Neuronal stem cell (in vitro differentiated cells): ENCODE measurements around the gene SLC7A14.

Experiments used
- DNase-seq: peaks from one replicate; pipeline ENCODE4 v3.0.0-alpha.2; 2013; ENCODE audit warnings: low spot score
- H2AFZ ChIP-seq: one replicate; pipeline ENCODE4 v1.6.1; 2013; ENCODE audit warnings: mild to moderate bottlenecking, low read length, inconsistent platforms
- H2AK5ac ChIP-seq: 2 replicates; pipeline ENCODE4 v1.6.1; 2013; ENCODE audit warnings: low read depth, mild to moderate bottlenecking, inconsistent platforms, low read length, moderate library complexity, mixed read lengths
- H2BK120ac ChIP-seq: 2 replicates; pipeline ENCODE4 v1.6.1; 2013; ENCODE audit warnings: low read depth, mild to moderate bottlenecking, inconsistent platforms, low read length, moderate library complexity, mixed read lengths
- H2BK12ac ChIP-seq: one replicate; pipeline ENCODE4 v1.6.1; 2013; ENCODE audit warnings: low read length, inconsistent platforms
- H2BK15ac ChIP-seq: 2 replicates; pipeline ENCODE4 v1.6.1; 2013; ENCODE audit warnings: mild to moderate bottlenecking, low read length, inconsistent platforms, mixed read lengths
- H2BK5ac ChIP-seq: one replicate; pipeline ENCODE4 v1.6.1; 2013; ENCODE audit warnings: inconsistent platforms, mild to moderate bottlenecking, low read length, moderate library complexity
- H3K14ac ChIP-seq: one replicate; pipeline ENCODE4 v1.6.1; 2013; ENCODE audit warnings: low read length, inconsistent platforms
- H3K18ac ChIP-seq: 2 replicates; pipeline ENCODE4 v1.6.1; 2013; ENCODE audit warnings: low read length, inconsistent platforms
- H3K23ac ChIP-seq: 2 replicates; pipeline ENCODE4 v1.6.1; 2013; ENCODE audit warnings: low read depth, mild to moderate bottlenecking, mixed read lengths, low read length, inconsistent platforms; ENCODE audit not compliant: poor library complexity
- H3K27ac ChIP-seq: replicated peaks from 3 replicates; pipeline ENCODE4 v1.5.1; 2013; ENCODE audit warnings: low read length, inconsistent platforms
- H3K27me3 ChIP-seq, 3 experiments: 2 replicates each; pipeline ENCODE4 v1.6.1; 2013; ENCODE audit warnings: low read length in 3 of 3, mild to moderate bottlenecking in 2 of 3, inconsistent platforms in 1 of 3, low read depth in 1 of 3, mixed read lengths in 1 of 3, moderate library complexity in 1 of 3; ENCODE audit not compliant: control insufficient read depth in 3 of 3, insufficient read depth in 3 of 3
- H3K36me3 ChIP-seq, 2 donors: replicated peaks in 1 of 2; 2 replicates each; pipeline ENCODE4 v1.6.1; 2013; ENCODE audit warnings: low read length in 2 of 2; ENCODE audit not compliant: control insufficient read depth in 2 of 2, insufficient read depth in 2 of 2
- H3K4ac ChIP-seq: 2 replicates; pipeline ENCODE4 v1.6.1; 2013; ENCODE audit warnings: inconsistent platforms, mild to moderate bottlenecking, low read length, moderate library complexity
- H3K4me1 ChIP-seq, 2 donors: 1 replicate in 1 of 2; 2 replicates in 1 of 2; pipeline ENCODE4 v1.6.1; 2013; ENCODE audit warnings: low read length in 2 of 2, low read depth in 1 of 2; ENCODE audit not compliant: control insufficient read depth in 2 of 2, insufficient read depth in 1 of 2
- H3K4me2 ChIP-seq: one replicate; pipeline ENCODE4 v1.6.1; 2013; ENCODE audit warnings: mild to moderate bottlenecking, low read length, inconsistent platforms; ENCODE audit not compliant: insufficient read depth, poor library complexity, severe bottlenecking
- H3K4me3 ChIP-seq, 2 donors: 2 replicates each; pipeline ENCODE4 v1.5.1; 2013; ENCODE audit warnings: low read length in 2 of 2, mild to moderate bottlenecking in 2 of 2, inconsistent platforms in 1 of 2, moderate library complexity in 1 of 2
- H3K79me1 ChIP-seq: one replicate; pipeline ENCODE4 v1.6.1; 2013; ENCODE audit warnings: low read depth, mild to moderate bottlenecking, inconsistent platforms, low read length, moderate library complexity
- H3K9ac ChIP-seq: one replicate; pipeline ENCODE4 v1.6.1; 2013; ENCODE audit warnings: mild to moderate bottlenecking, low read depth, low read length, inconsistent platforms; ENCODE audit not compliant: poor library complexity
- H3K9me3 ChIP-seq, 2 donors: replicated peaks in 1 of 2; 2 replicates each; pipeline versions ENCODE3 to v1.6.1; 2013; ENCODE audit warnings: low read length in 2 of 2, mild to moderate bottlenecking in 2 of 2, inconsistent platforms in 1 of 2, low read depth in 1 of 2, mixed read lengths in 1 of 2, moderate library complexity in 1 of 2; ENCODE audit not compliant: control insufficient read depth in 2 of 2, insufficient read depth in 1 of 2
- H4K8ac ChIP-seq: one replicate; pipeline ENCODE4 v1.6.1; 2013; ENCODE audit warnings: low read depth, mild to moderate bottlenecking, inconsistent platforms, low read length, moderate library complexity
- H4K91ac ChIP-seq: one replicate; pipeline ENCODE4 v1.6.1; 2013; ENCODE audit warnings: low read length, low read depth, mild to moderate bottlenecking, inconsistent platforms; ENCODE audit not compliant: poor library complexity
- WGBS, 2 donors: extraction: QIAGEN DNeasy Blood & Tissue Kit; methylation state at CpG; one replicate each; pipeline ENCODE4 v1.1.7; 2013; ENCODE audit warnings: missing lambda C conversion rate in 2 of 2, mixed read lengths in 1 of 2; ENCODE audit not compliant: insufficient read length in 2 of 2, insufficient replicate concordance in 1 of 2; ENCODE audit errors: extremely low coverage in 2 of 2; 5-methylcytosine and 5-hydroxymethylcytosine counted together

Gene SLC7A14

DNA sequence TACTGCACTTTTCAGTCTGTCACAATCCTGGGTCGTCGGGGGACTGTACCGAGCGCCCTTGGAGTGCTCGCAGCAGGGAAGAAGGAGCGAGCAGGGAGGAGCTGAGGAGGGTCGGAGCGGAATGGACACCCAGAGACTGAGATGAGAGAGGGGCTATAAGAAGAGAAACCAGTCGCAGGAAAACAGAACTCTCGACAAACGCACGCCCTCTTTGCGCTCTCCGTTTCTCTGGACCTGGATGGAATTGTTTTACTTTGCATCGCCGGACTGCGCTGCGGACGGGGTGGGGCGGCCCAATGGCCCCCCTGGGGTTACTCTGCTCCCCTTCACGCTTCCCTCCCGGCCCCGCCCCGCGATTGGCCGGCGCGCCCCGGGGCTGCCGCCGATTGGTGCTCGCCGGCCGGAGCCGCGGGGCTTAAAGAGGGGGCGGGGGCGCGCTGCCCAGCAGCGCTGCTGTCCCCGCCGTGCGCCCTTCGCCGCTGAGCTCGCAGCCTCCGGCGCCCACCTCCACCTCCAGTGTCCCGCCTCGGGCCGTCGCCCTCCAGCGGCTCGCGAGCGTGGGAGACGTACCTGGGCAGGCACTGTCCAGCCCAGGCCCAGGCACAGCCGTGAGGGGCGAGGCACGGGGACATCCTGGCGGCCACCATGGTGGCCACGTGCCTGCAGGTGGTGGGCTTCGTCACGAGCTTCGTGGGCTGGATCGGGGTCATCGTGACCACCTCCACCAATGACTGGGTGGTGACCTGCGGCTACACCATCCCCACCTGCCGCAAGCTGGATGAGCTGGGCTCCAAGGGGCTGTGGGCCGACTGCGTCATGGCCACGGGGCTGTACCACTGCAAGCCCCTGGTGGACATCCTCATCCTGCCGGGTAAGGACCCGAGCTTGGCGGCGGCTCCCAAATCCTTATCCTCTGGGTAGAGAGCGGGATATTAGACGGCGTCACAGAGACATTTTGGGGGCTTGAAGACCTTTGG is 167.2 kb downstream of the SLC7A14 start, which contains the start of gene CLDN11:
CLDN11 (plus strand) TSS at position 447 of the 977 bp plus-strand sequence; CDS start at position 646, 199 bp downstream.
- Histone ChIP-seq H3K79me1 (no peaks in the 10 kb centered on the region), H3K18ac (peak within 1 kb of the TSS; percentile 93), H2BK12ac (no peak within 1 kb of the TSS), H3K27me3 (peaks cover 0 to 27% (median 0%) of the 10 kb centered on the region in 3 experiments), H2AFZ (no peak within 1 kb of the TSS), H2AK5ac (peak within 1 kb of the TSS; percentile 72), H3K9me3 (peaks cover 0 to 4% of the 10 kb centered on the region in 2 donors), H4K91ac (no peak within 1 kb of the TSS), H3K14ac (no peak within 1 kb of the TSS), H3K4me3 (peak within 1 kb of the TSS in 1 of 2 donors; percentile 77), H4K8ac (peak within 1 kb of the TSS; percentile 97), H3K9ac (no peak within 1 kb of the TSS), H3K36me3 (no peaks in the 10 kb centered on the region), H2BK15ac (peak within 1 kb of the TSS; percentile 53), H3K4me1 (peaks cover 3 to 8% of the 10 kb centered on the region in 2 donors), H3K4ac (no peak within 1 kb of the TSS), H3K23ac (peak within 1 kb of the TSS; percentile 67), H2BK120ac (no peak within 1 kb of the TSS), H3K4me2 (peak within 1 kb of the TSS; percentile 70), H3K27ac (no peak within 1 kb of the TSS), H2BK5ac (no peak within 1 kb of the TSS)
- DNase-seq: no peak
- WGBS, 2 donors: no CpG with 5 or more reads among the region's 79 CpGs

DNA sequence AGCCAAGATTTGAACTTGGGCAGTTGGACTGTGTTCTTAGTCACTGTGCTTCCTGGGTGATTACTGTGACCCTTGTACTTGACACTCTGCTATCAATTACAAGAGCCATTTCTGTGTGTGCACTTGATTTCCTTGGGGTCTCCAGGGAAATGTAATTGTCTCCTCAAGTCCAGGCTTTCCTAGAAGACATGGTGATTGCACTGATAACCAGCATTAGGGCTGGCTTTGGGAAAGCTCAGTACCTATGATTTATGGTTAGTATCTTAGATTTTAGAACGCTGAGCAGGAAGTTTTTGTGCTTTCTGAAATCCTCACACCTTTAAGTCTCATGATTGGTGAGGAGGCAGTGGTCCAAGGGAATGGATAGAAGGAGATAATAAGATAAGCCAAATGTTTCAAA is 168.8 kb downstream of the SLC7A14 start:
- H3K27me3 ChIP-seq: peaks cover 0 to 27% (median 0%) of the 10 kb centered on the region in 3 experiments
- no peak overlapping the region for H4K8ac ChIP-seq

DNA sequence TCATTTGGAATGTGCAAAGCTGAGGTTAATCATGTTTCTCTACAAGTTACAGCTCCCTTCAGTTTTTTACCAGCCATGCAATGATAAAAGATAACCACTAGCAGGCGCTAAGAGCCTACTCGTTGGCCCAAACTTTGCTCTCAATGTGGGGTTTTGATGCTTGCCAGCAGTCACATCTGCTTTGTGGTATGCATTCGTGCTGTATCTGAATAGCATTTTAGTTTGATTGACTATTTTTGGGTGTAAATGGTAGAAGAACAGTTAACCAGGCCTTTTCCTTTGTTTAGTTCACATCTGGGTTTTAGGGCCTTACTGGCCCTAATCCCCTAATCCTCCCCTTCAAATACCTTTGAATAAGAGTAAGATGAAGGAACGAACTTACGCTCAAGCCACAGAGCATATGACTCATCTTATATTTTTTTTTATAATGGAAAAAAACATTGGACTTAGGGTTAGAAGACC is 171.6 kb downstream of the SLC7A14 start:
- no peaks in the 10 kb centered on the region for H3K79me1 ChIP-seq
- no peaks in the 10 kb centered on the region for H3K36me3 ChIP-seq
- H2BK12ac ChIP-seq: no peak overlapping the region
- H3K4me1 ChIP-seq: peaks cover 0 to 3% of the 10 kb centered on the region in 2 donors
- no peak overlapping the region for H3K4me2 ChIP-seq
- H3K27me3 ChIP-seq: peaks cover 0 to 13% (median 0%) of the 10 kb centered on the region in 3 experiments
- no peak overlapping the region for H2BK120ac ChIP-seq
- peak; percentile 54 for DNase-seq
- H2AFZ ChIP-seq: no peak overlapping the region
- no peak overlapping the region for H2BK5ac ChIP-seq
- H3K18ac ChIP-seq: no peak overlapping the region
- H3K4ac ChIP-seq: no peak overlapping the region
- H3K14ac ChIP-seq: no peak overlapping the region
- H3K9me3 ChIP-seq: peaks cover 0 to 4% of the 10 kb centered on the region in 2 donors
- H2AK5ac ChIP-seq: no peak overlapping the region
- no peak overlapping the region for H3K27ac ChIP-seq
- H3K23ac ChIP-seq: no peak overlapping the region
- H3K9ac ChIP-seq: no peak overlapping the region
- no CpG with 5 or more reads among the region's 5 CpGs for WGBS, 2 donors
- no peak overlapping the region for H3K4me3 ChIP-seq
- H4K8ac ChIP-seq: no peak overlapping the region
- no peak overlapping the region for H2BK15ac ChIP-seq
- H4K91ac ChIP-seq: no peak overlapping the region

More for the DNA sequence above, 168.8 kb downstream of the SLC7A14 start:
- H3K9ac ChIP-seq: no peak overlapping the region
- H3K14ac ChIP-seq: no peak overlapping the region
- peaks cover 3 to 8% of the 10 kb centered on the region in 2 donors for H3K4me1 ChIP-seq
- no peak overlapping the region for H2AK5ac ChIP-seq
- H3K18ac ChIP-seq: no peak overlapping the region
- no CpG with 5 or more reads among the region's 1 CpG for WGBS, 2 donors
- no peak overlapping the region for H3K4me3 ChIP-seq
- H3K27ac ChIP-seq: no peak overlapping the region
- no peak overlapping the region for H2BK5ac ChIP-seq
- H3K79me1 ChIP-seq: no peaks in the 10 kb centered on the region
- peaks cover 0 to 4% of the 10 kb centered on the region in 2 donors for H3K9me3 ChIP-seq
- H3K23ac ChIP-seq: no peak overlapping the region
- no peak overlapping the region for H3K4ac ChIP-seq
- no peak for DNase-seq
- no peak overlapping the region for H2BK15ac ChIP-seq
- H2AFZ ChIP-seq: no peak overlapping the region
- no peak overlapping the region for H2BK12ac ChIP-seq
- no peak overlapping the region for H2BK120ac ChIP-seq
- H4K91ac ChIP-seq: no peak overlapping the region
- H3K4me2 ChIP-seq: no peak overlapping the region
- H3K36me3 ChIP-seq: no peaks in the 10 kb centered on the region

DNA sequence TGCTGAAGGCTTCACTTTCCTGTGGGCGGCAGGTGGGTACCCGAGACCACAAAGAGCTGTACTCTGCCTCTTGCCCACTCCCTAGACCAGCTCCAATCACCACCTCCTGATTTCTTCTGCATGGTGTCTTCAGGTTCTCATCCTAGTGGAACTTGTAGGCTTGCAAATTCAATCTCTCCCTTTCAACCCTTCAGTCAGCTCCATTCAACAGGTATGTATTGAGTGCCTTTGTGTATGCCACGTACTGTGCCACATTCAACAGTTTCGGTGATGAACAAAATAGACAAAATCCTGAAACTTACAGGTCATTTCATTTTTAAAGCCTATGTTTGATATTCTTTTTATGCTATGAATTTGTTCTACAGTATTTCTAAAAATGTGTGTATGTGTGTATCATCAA is 172.6 kb downstream of the SLC7A14 start:
- Histone ChIP-seq H3K27me3 (peaks cover 0 to 5% (median 0%) of the 10 kb centered on the region in 3 experiments), H3K4me2 (no peak overlapping the region), H3K18ac (no peak overlapping the region), H2BK5ac (no peak overlapping the region), H2BK12ac (no peak overlapping the region), H3K27ac (no peak overlapping the region), H3K9me3 (no peaks in the 10 kb centered on the region), H3K4me3 (no peak overlapping the region), H3K36me3 (no peaks in the 10 kb centered on the region), H3K4ac (no peak overlapping the region), H3K4me1 (no peaks in the 10 kb centered on the region), H3K79me1 (no peaks in the 10 kb centered on the region), H2AFZ (no peak overlapping the region), H4K91ac (no peak overlapping the region), H3K14ac (no peak overlapping the region), H4K8ac (no peak overlapping the region), H2BK15ac (no peak overlapping the region), H2AK5ac (no peak overlapping the region), H3K9ac (no peak overlapping the region), H3K23ac (no peak overlapping the region), H2BK120ac (no peak overlapping the region)
- WGBS, 2 donors: no CpG with 5 or more reads among the region's 4 CpGs
- DNase-seq: no peak
